ENCODE results near the gene F8.

- TF ChIP-seq CTCF (conservative IDR thresholded peaks at IDR 0.05; ENCODE audit: low read depth, low read length) (no peak), FOS (IDR thresholded peaks at IDR 0.05; ENCODE audit: low read depth, low read length) (no peak), CEBPB (IDR thresholded peaks at IDR 0.05; ENCODE audit: low read depth, low read length) (no peak), POLR2A (IDR thresholded peaks at IDR 0.05; ENCODE audit: low read depth, low read length) (no peak), RAD21 (IDR thresholded peaks at IDR 0.05; ENCODE audit: low read length) (no peak), SMC3 (IDR thresholded peaks at IDR 0.05; ENCODE audit: low read depth, low read length) (no peak), MAZ (IDR thresholded peaks at IDR 0.05; ENCODE audit: borderline replicate concordance, low read depth, low read length) (no peak), CHD1 (IDR thresholded peaks at IDR 0.05; ENCODE audit: low read depth, low read length) (no peak)
- TF ChIP-seq, protein P1, sequence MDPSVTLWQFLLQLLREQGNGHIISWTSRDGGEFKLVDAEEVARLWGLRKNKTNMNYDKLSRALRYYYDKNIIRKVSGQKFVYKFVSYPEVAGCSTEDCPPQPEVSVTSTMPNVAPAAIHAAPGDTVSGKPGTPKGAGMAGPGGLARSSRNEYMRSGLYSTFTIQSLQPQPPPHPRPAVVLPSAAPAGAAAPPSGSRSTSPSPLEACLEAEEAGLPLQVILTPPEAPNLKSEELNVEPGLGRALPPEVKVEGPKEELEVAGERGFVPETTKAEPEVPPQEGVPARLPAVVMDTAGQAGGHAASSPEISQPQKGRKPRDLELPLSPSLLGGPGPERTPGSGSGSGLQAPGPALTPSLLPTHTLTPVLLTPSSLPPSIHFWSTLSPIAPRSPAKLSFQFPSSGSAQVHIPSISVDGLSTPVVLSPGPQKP (IDR thresholded peaks at IDR 0.05; ENCODE audit: borderline replicate concordance, low read depth, low read length), result no peak
- TF ChIP-seq, protein P2, sequence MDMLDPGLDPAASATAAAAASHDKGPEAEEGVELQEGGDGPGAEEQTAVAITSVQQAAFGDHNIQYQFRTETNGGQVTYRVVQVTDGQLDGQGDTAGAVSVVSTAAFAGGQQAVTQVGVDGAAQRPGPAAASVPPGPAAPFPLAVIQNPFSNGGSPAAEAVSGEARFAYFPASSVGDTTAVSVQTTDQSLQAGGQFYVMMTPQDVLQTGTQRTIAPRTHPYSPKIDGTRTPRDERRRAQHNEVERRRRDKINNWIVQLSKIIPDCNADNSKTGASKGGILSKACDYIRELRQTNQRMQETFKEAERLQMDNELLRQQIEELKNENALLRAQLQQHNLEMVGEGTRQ (IDR thresholded peaks at IDR 0.05; ENCODE audit: low read depth, low read length), result no peak
Measured at GRCh38 chrX:154797006-154797405, 225.5 kb downstream of the F8 start.
